HG03175 (cell line): ENCODE measurements around the gene AMN1.
"Not testable (repeated sequence)": the region's sequence is repeated elsewhere in the genome, so short reads cannot be mapped to it uniquely, and the experiment has no call there.

Source experiments
- ATAC-seq: cut with Tn5 transposase; IDR thresholded peaks from one replicate; pipeline ENCODE4 v1.9.1; 2021; ENCODE audit warnings: mild to moderate bottlenecking, moderate library complexity; ENCODE audit not compliant: unreplicated experiment

Gene AMN1

GRCh38 chr12:31687101-31687527, 41.7 kb downstream of the AMN1 start:
- peak; percentile 65 for ATAC-seq

- ATAC-seq = no peak
These were observed 43.0 kb downstream of the AMN1 start for GRCh38 chr12:31685801-31686200.

GRCh38 chr12:31682136-31682962, 46.5 kb downstream of the AMN1 start:
- peak; percentile 84 for ATAC-seq

GRCh38 chr12:31672521-31672920, 56.3 kb downstream of the AMN1 start:
- no peak for ATAC-seq

- ATAC-seq = not testable (repeated sequence)
These were observed 59.2 kb downstream of the AMN1 start for GRCh38 chr12:31669582-31669981.

- ATAC-seq = no peak
These were observed 59.8 kb downstream of the AMN1 start for GRCh38 chr12:31669020-31669419.

GRCh38 chr12:31664038-31664437, 64.8 kb downstream of the AMN1 start:
- ATAC-seq = no peak

- no peak for ATAC-seq
These were observed 65.2 kb downstream of the AMN1 start for GRCh38 chr12:31663576-31663975.

GRCh38 chr12:31662176-31662849, 66.5 kb downstream of the AMN1 start:
- no peak for ATAC-seq

- peak; percentile 99 for ATAC-seq
These were observed 69.5 kb downstream of the AMN1 start, which contains the start of gene ETFBKMT for GRCh38 chr12:31659087-31659942. ETFBKMT (plus strand) TSS chr12:31659688; CDS start chr12:31661954, 2,266 bp downstream.

GRCh38 chr12:31658471-31659086, 70.2 kb downstream of the AMN1 start:
- ATAC-seq = peak; percentile 12

- no peak for ATAC-seq
These were observed 73.0 kb downstream of the AMN1 start for GRCh38 chr12:31655792-31656191.

- ATAC-seq = no peak
These were observed 73.6 kb downstream of the AMN1 start for GRCh38 chr12:31655208-31655607.

GRCh38 chr12:31651893-31652521, 76.8 kb downstream of the AMN1 start:
- no peak for ATAC-seq

GRCh38 chr12:31650918-31651317, 77.9 kb downstream of the AMN1 start:
- no peak for ATAC-seq

GRCh38 chr12:31647086-31647491, 81.7 kb downstream of the AMN1 start:
- ATAC-seq = no peak

- ATAC-seq = no peak
These were observed 82.9 kb downstream of the AMN1 start for GRCh38 chr12:31645924-31646323.

GRCh38 chr12:31644536-31644935, 84.3 kb downstream of the AMN1 start:
- ATAC-seq = no peak

- no peak for ATAC-seq
These were observed 87.2 kb downstream of the AMN1 start for GRCh38 chr12:31641509-31642090.

- ATAC-seq = no peak
These were observed 94.2 kb downstream of the AMN1 start for GRCh38 chr12:31634620-31635019.
